ENCODE data around the gene CUEDC1. TPM values are rescaled to one million over a fixed set of nuclear protein-coding genes. Genes with fewer than 3 reads are reported as not detected.

Gene CUEDC1
- total and polyA plus RNA-seq, 2 of the 13 experiments (the other 11 are each of a cell fraction or from before 2014, with no cell fraction given), result 7.4 to 12.9 TPM

GRCh38 chr17:57892820-57893595 lies 62.2 kb downstream of the CUEDC1 start (continued):
- TF ChIP-seq KIAA2018 (CRISPR knock-in tag; IDR thresholded peaks at IDR 0.05; ENCODE audit: borderline replicate concordance) (no peak), PAWR (CRISPR knock-in tag; IDR thresholded peaks at IDR 0.05; ENCODE audit: borderline replicate concordance) (peak; percentile 82; the same call in 1 of the 2 replicates), ATF2 (CRISPR knock-in tag; IDR thresholded peaks at IDR 0.05) (peak; percentile 82; the same call in 1 of the 2 replicates), ZBTB7A (CRISPR knock-in tag; IDR thresholded peaks at IDR 0.05) (no peak), ZNF704 (CRISPR knock-in tag; IDR thresholded peaks at IDR 0.05; ENCODE audit: borderline replicate concordance) (no peak; the same call in 1 of the 2 replicates), ZNF367 (CRISPR knock-in tag; IDR thresholded peaks at IDR 0.05; ENCODE audit: borderline replicate concordance) (no peak), ZNF775 (CRISPR knock-in tag; IDR thresholded peaks at IDR 0.05; ENCODE audit: borderline replicate concordance) (peak; percentile 22; the same call in 1 of the 2 replicates), PLSCR1 (CRISPR knock-in tag; IDR thresholded peaks at IDR 0.05; ENCODE audit: borderline replicate concordance) (no peak), ELK4 (CRISPR knock-in tag; IDR thresholded peaks at IDR 0.05; ENCODE audit: borderline replicate concordance) (no peak), STAT5B (CRISPR knock-in tag; IDR thresholded peaks at IDR 0.05) (no peak), TEAD2 (CRISPR knock-in tag; IDR thresholded peaks at IDR 0.05) (no peak), ZNF33B (CRISPR knock-in tag; IDR thresholded peaks at IDR 0.05) (no peak), ZNF678 (CRISPR knock-in tag; IDR thresholded peaks at IDR 0.05) (peak; percentile 88)

All from HepG2 (cell line).